ENCODE data around the gene DTD2. TPM values are rescaled to one million over a fixed set of nuclear protein-coding genes. Genes with fewer than 3 reads are reported as not detected.

DTD2 gene
- total and polyA plus RNA-seq, 2 of the 4 experiments (the other 2 are of a cell fraction): 16.9 to 24.9 TPM

DNA sequence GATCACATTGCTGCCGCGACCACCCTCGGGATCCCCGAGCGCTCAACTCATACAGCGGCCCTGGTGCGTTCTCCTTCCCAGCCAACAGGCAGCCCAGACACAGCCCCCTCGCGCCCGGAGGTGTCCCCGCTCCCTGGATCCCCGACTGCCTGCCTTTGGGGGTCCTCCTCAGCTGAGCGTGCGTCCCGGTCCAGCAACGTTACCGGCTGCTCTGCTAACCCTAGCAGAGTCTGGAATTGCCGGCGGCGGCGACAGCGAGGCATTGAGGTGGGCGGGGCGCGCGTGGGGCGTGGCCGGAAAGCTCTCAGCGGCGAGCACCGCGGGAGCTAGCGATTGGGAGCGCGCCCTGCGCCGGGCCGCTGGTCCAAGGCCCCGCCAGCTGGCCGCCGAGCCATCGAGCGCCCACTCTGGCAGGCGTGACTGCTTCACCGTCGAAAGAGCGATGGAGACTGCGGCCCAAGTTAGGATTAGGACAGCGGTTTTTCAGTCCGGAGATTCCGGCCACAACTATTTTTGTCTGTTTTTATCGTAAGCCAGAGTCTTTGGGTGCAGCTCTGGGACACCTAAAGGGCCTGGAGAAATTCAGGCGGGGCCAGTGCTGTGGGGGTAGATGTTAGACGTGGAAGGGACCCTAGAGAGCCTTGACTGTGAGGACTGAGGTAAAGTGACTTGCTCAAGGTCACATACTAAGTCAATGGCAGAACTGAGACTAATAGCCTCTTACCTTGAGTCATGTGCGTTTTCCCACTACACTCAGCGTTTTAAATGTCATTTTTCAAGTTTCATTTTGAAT, 36.8 kb downstream of the DTD2 start, which contains the start of gene HEATR5A:
Gene HEATR5A, minus strand, starts transcription at position 232 of the 793 bp plus-strand sequence. CDS start 17,575 bp downstream, outside the sequence.
- Histone ChIP-seq H3K4me3 (ENCODE audit: insufficient read depth, low read depth, low read length) (peak within 1 kb of the TSS; percentile 94), H4K8ac (ENCODE audit: low read depth in 2 of 2, low read length in 2 of 2) (peak within 1 kb of the TSS; percentile 96), H3K23ac (ENCODE audit: low read depth, low read length) (peak within 1 kb of the TSS; percentile 91), H3K4ac (ENCODE audit: low read depth, low read length) (peak within 1 kb of the TSS; percentile 85), H4K5ac (ENCODE audit: low read depth, low read length) (peak within 1 kb of the TSS; percentile 99), H3K9me3 (ENCODE audit: control insufficient read depth, insufficient read depth, low read length) (no peaks in the 10 kb centered on the region), H3K4me1 (ENCODE audit: control insufficient read depth, insufficient read depth, low read length) (peaks cover 2% of the 10 kb centered on the region; the same call in 1 of the 2 replicates), H3K14ac (replicated peaks; ENCODE audit: low read depth, low read length) (peak within 1 kb of the TSS; percentile 86), H2AFZ (replicated peaks; ENCODE audit: low read length, poor library complexity) (peak within 1 kb of the TSS; percentile 93), H3K18ac (ENCODE audit: low read depth, low read length) (peak within 1 kb of the TSS; percentile 72), H3K79me1 (ENCODE audit: low read depth in 1 of 2, low read length in 2 of 2) (peaks cover 0 to 15% of the 10 kb centered on the region in 2 experiments; a peak in 2 of 4 replicates), H2AK5ac (ENCODE audit: low read depth, low read length) (peak within 1 kb of the TSS; percentile 29), H3K27me3 (ENCODE audit: control insufficient read depth, insufficient read depth, low read length) (no peaks in the 10 kb centered on the region), H3K36me3 (ENCODE audit: control insufficient read depth, insufficient read depth, low read length) (no peaks in the 10 kb centered on the region), H2BK5ac (ENCODE audit: low read depth, low read length, poor library complexity, severe bottlenecking) (peak within 1 kb of the TSS; percentile 71), H2AK9ac (replicated peaks; ENCODE audit: low read depth, low read length, poor library complexity) (peak within 1 kb of the TSS; percentile 71), H4K91ac (ENCODE audit: insufficient read depth, low read depth, low read length) (peak within 1 kb of the TSS; percentile 71), H3K27ac (ENCODE audit: insufficient read depth, low read length) (peak within 1 kb of the TSS; percentile 92), H3K9ac (ENCODE audit: low read depth, low read length) (peak within 1 kb of the TSS; percentile 93), H3K4me2 (ENCODE audit: low read depth, low read length) (peak within 1 kb of the TSS; percentile 85), H2BK20ac (ENCODE audit: low read depth, low read length) (no peak within 1 kb of the TSS), H3K9me1 (ENCODE audit: insufficient read depth, low read length) (no peaks in the 10 kb centered on the region), H3K56ac (ENCODE audit: extremely low read depth, insufficient read depth, low read length) (peak within 1 kb of the TSS; percentile 83; the same call in 1 of the 2 replicates), H4K20me1 (ENCODE audit: insufficient read depth, low read length) (no peaks in the 10 kb centered on the region), H2BK120ac (ENCODE audit: low read depth, low read length) (peak within 1 kb of the TSS; percentile 60), H2BK15ac (ENCODE audit: low read depth, low read length) (peak within 1 kb of the TSS; percentile 39; the same call in 1 of the 3 replicates)
- WGBS, 2 experiments (ENCODE audit: extremely low coverage in 2 of 2, insufficient read length in 1 of 2): 4% methylated on average over 40 of the region's 56 CpGs; no CpG with 5 or more reads in 1 of the 2 experiments
- peak; percentile 94 for DNase-seq
- dilution Hi-C loops (cut with HindIII; ENCODE audit: low sequenced_read_pairs, unreplicated experiment) (no loop called here), in situ Hi-C loops (cut with MboI; ENCODE audit: low sequenced_read_pairs) (no loop called here), intact Hi-C loops (cut with micrococcal nuclease) (no loop called here)
- POLR2A ChIA-PET (ENCODE audit: unreplicated experiment): interaction anchor here (0.5 to 0.9 kb wide), 4 partner anchors 10 to 514 kb away, joined by 3 to 4 read pairs (median 3); no protein-coding TSS in a partner anchor
- CTCF ChIA-PET: interaction anchor here (0.6 to 1.7 kb wide), 2 partner anchors 34 to 925 kb away, joined by 3 read pairs; no protein-coding TSS in a partner anchor
- peak; percentile 97 for ATAC-seq (ENCODE audit: low read depth)
- BruUV-seq (replicated peaks): no TSS peak
- TF ChIP-seq CTCF (conservative IDR thresholded peaks at IDR 0.05; ENCODE audit: low read depth, low read length) (peak; percentile 39), NFE2L2 (IDR thresholded peaks at IDR 0.05; ENCODE audit: low read depth, low read length) (0 out of 2 replicates have a peak, but pooled peaks have one; percentile 6), CHD1 (IDR thresholded peaks at IDR 0.05; ENCODE audit: low read depth, low read length) (no peak), POLR2A (IDR thresholded peaks at IDR 0.05; ENCODE audit: low read depth, low read length) (peak; percentile 99), MAZ (IDR thresholded peaks at IDR 0.05; ENCODE audit: borderline replicate concordance, low read depth, low read length) (0 out of 2 replicates have a peak, but pooled peaks have one; percentile 31), USF2 (IDR thresholded peaks at IDR 0.05; ENCODE audit: low read depth, low read length) (peak; percentile 40; the same call in 1 of the 2 replicates), MAFK (IDR thresholded peaks at IDR 0.05; ENCODE audit: low read depth, low read length) (no peak), MXI1 (IDR thresholded peaks at IDR 0.05; ENCODE audit: borderline replicate concordance, low read depth, low read length) (peak; percentile 88), BHLHE40 (IDR thresholded peaks at IDR 0.05; ENCODE audit: low read depth, low read length) (no peak)
